ENCODE measurements around the gene ADAM22. TPM values are rescaled to one million over a fixed set of nuclear protein-coding genes. Genes with fewer than 3 reads are reported as not detected.
A peak's percentile ranks its signal among the peaks of the same experiment; 100 is the strongest.

The ADAM22 gene
- total and polyA plus RNA-seq, 8 donors, result 2.6 to 25.3 (median 17.0) TPM

DNA sequence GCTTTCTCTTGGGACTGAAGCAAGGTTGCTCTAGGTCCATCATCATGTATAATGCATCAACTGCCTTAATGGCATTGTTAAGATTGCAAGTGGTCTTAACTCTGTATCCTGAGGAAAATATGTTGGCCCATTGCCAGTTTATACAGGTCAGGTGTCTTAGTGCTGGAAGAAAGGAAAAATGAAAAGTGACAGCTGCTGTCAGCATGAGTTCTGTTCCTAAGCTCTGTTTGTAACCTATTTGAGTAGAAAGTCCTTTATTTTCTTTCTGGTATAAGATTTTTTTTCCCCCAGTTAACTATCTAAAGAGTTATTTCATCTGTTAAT lies 158.6 kb downstream of the ADAM22 start:
- intact Hi-C loops (cut with DNase I), result no loop called here
- no peaks in the 10 kb centered on the region for H3K4me1 ChIP-seq
- no peak overlapping the region for H3K27ac ChIP-seq
- no peak overlapping the region for H3K4me3 ChIP-seq
- no peaks in the 10 kb centered on the region for H3K9me3 ChIP-seq
- no peak for DNase-seq
- H3K36me3 ChIP-seq, result no peaks in the 10 kb centered on the region
- no peak for ATAC-seq
- H3K27me3 ChIP-seq, result no peaks in the 10 kb centered on the region
- TF ChIP-seq, protein P1, sequence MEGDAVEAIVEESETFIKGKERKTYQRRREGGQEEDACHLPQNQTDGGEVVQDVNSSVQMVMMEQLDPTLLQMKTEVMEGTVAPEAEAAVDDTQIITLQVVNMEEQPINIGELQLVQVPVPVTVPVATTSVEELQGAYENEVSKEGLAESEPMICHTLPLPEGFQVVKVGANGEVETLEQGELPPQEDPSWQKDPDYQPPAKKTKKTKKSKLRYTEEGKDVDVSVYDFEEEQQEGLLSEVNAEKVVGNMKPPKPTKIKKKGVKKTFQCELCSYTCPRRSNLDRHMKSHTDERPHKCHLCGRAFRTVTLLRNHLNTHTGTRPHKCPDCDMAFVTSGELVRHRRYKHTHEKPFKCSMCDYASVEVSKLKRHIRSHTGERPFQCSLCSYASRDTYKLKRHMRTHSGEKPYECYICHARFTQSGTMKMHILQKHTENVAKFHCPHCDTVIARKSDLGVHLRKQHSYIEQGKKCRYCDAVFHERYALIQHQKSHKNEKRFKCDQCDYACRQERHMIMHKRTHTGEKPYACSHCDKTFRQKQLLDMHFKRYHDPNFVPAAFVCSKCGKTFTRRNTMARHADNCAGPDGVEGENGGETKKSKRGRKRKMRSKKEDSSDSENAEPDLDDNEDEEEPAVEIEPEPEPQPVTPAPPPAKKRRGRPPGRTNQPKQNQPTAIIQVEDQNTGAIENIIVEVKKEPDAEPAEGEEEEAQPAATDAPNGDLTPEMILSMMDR (IDR thresholded peaks at IDR 0.05), result no peak

DNA sequence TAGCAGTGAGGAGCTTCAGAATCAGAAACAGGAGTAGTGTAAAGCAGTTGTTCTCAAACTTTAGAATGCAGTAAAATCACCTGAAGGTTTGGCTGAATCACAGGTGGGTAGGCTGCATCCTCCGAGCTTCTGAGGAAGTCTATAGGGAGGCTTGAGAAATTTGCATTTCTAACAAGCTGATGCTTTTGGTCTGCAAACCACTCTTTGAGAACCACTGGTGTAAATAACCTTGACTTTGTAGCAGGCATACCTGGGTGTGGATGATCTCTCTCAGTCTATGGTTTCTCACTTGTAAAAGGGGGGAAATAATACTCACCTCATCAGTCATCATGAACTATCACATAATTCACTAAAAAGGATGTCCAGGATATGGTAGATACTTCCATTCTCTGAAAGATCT lies 167.7 kb downstream of the ADAM22 start:
- Histone ChIP-seq H3K4me1 (no peaks in the 10 kb centered on the region), H3K9me3 (no peaks in the 10 kb centered on the region), H3K27me3 (no peaks in the 10 kb centered on the region), H3K27ac (no peak overlapping the region), H3K4me3 (no peak overlapping the region), H3K36me3 (no peaks in the 10 kb centered on the region)
- TF ChIP-seq, protein P1 (IDR thresholded peaks at IDR 0.05), result no peak
- intact Hi-C loops (cut with DNase I), result no loop called here
- DNase-seq (no peak), ATAC-seq (no peak)

DNA sequence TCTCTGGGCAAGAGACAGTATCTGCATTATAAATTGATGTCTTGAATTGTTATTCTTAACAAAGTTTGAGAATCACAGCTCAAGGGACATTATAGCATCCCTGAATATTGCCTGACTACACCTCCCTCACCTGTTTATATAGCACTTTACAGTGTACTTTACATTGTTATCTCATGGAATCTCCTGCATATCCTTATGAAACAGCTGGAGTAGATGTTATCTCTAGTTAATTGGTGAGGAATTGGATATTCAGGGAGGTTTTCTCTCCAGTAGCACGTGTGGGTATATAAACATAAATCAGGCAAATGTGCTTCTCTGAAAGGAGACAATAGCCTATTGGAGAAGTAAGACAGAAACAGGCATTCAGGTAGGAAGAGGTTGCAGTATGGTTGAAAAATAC lies 168.6 kb downstream of the ADAM22 start:
- no peak for ATAC-seq
- H3K4me3 ChIP-seq, result no peak overlapping the region
- H3K9me3 ChIP-seq, result no peaks in the 10 kb centered on the region
- intact Hi-C loops (cut with DNase I), result no loop called here
- no peaks in the 10 kb centered on the region for H3K4me1 ChIP-seq
- DNase-seq, result no peak
- no peaks in the 10 kb centered on the region for H3K27me3 ChIP-seq
- no peaks in the 10 kb centered on the region for H3K36me3 ChIP-seq
- no peak overlapping the region for H3K27ac ChIP-seq
- TF ChIP-seq, protein P1 (IDR thresholded peaks at IDR 0.05), result no peak

DNA sequence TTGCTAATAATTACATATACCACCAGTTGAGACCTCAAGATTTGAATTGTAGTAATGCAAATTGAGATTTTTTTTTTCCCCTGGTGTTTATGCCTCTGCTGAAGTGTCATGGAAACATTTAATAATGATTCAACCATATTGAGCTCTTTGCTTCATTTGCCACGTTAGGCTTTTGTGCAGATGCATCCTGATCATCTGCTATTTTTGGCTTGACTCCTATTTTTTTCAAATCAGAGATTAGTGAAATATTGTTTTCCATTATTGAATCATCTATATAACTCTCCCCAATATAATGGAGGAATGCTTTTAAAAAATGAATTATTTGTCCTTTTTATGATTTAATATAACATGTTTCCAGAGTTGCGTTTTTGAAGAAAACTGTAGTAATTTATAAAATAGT lies 170.7 kb downstream of the ADAM22 start:
- no peak for ATAC-seq
- no peak overlapping the region for H3K4me3 ChIP-seq
- no peaks in the 10 kb centered on the region for H3K9me3 ChIP-seq
- H3K27me3 ChIP-seq, result no peaks in the 10 kb centered on the region
- peak in 1 of 4 donors; percentile 27 for DNase-seq
- intact Hi-C loops (cut with DNase I), result no loop called here
- no peaks in the 10 kb centered on the region for H3K4me1 ChIP-seq
- H3K27ac ChIP-seq, result no peak overlapping the region
- TF ChIP-seq, protein P1 (IDR thresholded peaks at IDR 0.05), result no peak
- H3K36me3 ChIP-seq, result no peaks in the 10 kb centered on the region

DNA sequence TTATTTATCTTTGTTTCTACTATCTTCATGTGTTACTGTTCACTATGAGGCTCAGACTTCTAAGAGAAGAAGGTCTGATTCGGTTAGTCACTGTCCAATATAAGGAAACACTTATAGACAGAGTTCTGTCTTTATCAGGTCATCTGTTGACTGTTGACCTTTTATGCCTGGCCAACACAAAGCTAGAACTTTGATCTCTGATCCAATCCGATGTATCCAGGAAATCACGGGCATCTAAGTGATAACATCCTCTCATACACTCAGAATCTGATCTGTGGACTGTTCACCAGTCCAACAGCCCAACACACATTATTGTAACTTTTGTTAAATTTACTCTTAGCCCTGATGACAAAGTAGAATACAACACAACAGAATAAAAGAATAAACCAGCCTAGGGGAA lies 171.2 kb downstream of the ADAM22 start:
- TF ChIP-seq, protein P1 (IDR thresholded peaks at IDR 0.05), result no peak
- Histone ChIP-seq H3K9me3 (no peaks in the 10 kb centered on the region), H3K27ac (no peak overlapping the region), H3K4me3 (no peak overlapping the region), H3K4me1 (no peaks in the 10 kb centered on the region), H3K27me3 (no peaks in the 10 kb centered on the region), H3K36me3 (no peaks in the 10 kb centered on the region)
- DNase-seq (no peak), ATAC-seq (no peak)
- intact Hi-C loops (cut with DNase I), result no loop called here

All from left lung (tissue), 10 donors.